ENCODE measurements around the gene HMCES.
"Not testable (repeated sequence)": the region's sequence is repeated elsewhere in the genome, so short reads cannot be mapped to it uniquely, and the experiment has no call there.

The HMCES gene

DNA sequence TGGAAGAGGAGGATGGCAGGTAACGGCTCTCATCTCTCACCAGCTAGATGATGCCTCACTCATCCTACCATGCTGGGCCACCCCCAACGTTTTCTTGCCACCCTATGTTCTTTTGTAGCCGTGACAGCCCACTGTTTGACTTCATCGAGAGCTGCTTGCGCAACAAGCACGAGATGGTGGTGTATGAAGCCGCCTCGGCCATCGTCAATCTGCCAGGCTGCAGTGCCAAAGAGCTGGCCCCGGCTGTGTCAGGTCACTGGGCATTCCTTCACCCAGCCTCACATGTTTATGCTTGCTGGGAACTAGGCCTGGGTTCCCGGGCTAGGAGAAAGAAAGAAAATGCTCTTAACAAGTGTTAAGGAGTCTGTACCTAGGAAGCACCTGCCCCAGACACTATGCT is 21.1 kb upstream of the HMCES start:
- no peak for DNase-seq (ENCODE audit: low read depth in 2 of 2)

DNA sequence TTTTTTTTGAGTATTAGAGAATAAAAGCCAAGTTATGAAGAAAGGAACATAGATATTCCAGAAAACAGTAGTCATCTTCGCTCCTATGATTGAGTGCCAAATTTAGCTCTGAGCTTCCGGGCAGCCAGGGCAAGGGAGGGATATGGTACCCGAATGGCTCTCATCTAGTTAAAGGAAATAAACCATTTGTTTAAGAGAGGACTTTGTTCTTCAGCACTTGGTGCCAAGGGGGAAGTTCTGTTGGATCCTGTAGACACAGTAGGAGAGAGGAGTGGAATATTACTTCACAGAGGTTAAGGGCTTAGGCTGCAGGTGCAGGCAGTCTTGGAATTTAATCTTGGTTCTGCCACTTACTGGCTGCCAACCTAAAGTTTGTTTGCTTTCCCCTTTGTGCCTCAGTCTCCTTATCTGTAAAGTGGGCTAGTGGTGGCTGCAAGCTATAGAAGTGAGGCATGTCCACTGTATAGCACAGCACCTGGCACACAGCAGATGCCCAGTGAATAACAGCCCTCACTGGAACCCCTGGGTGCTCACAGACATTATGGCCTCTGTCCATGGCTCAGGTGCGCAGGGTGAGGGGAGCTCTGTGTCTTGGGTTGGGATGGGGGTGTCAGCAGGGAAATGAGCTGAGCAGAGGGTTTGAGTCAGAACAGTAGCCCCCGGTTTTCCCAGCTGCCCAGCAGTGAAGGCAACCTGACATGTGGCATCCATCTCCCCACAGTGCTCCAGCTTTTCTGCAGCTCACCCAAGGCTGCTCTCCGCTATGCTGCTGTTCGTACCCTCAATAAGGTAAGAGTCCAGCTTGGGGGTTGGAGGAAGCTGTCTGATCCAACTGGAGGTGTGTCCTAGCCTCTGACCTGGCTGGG is 18.8 kb upstream of the HMCES start:
- no peak for DNase-seq (ENCODE audit: low read depth in 2 of 2)

DNA sequence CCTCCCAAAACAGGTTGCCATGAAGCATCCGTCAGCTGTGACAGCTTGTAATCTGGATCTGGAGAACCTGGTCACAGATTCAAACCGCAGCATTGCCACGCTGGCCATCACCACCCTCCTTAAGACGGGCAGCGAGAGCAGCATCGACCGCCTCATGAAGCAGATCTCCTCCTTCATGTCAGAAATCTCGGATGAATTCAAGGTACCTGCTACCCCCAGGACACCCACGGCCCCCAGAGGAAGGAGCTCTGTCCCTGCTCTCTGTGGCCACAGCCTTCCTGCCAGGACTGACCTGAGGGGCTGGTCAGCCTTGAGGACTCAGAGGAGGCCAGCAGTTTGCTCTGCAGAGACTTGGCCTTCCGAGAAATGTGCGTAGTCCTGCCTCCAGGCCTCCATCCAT is 18.1 kb upstream of the HMCES start:
- DNase-seq (ENCODE audit: low read depth in 2 of 2) = no peak

DNA sequence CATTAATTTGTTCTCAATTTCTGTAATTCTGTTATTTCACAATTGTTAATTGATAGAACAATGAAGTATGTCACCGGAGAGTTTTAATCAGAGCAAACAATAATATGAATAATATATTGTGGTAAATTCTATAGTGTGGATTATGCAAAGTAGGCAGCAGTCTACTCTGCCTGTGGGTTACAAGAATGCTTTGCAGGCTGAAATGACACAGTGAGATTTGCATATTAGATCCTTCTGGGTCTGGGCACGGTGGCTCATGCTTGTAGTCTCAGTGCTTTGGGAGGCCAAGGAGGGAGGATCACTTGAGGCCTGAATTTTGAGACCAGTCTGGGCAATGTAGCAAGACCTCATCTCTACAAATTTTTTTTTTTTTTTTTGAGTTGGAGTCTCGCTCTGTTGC is 16.8 kb upstream of the HMCES start:
- DNase-seq (ENCODE audit: low read depth in 2 of 2) = no peak

DNA sequence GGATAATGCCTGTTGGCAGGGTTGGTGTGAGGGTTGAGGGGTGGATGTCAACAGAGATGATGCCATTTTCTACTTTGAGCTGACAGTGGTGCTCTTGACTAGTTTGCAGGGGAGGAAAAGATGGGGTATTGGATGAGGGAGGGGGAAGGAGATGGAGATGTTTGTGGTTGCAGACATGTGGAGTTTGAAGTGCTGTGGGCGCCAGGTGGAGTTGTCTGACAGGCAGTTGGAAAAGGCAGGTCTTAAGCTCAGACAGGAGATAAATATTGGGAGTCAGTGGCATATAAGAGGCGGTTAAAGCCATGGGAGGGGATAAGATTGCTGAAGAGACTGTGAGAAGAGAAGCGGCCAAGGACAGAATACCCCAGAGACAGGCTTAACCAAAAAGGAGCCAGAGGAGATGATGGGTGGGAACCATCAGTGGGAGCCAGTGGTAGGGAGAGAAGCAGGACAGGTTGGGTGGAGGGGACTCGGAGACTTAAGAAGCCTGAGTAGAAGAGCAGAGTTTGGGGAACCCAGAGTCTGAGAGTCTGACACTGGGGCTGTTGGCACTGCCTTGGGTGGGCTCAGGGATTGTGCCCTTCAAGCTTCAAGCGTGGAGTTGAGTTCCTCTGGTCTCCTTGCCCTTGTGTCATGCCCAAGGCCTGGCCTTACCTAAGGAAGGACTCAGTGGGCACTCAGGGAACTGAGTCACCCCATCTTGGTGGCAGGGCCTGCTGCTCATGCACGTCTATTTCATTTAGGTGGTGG is 15.3 kb upstream of the HMCES start:
- DNase-seq (ENCODE audit: low read depth in 2 of 2) = no peak

DNA sequence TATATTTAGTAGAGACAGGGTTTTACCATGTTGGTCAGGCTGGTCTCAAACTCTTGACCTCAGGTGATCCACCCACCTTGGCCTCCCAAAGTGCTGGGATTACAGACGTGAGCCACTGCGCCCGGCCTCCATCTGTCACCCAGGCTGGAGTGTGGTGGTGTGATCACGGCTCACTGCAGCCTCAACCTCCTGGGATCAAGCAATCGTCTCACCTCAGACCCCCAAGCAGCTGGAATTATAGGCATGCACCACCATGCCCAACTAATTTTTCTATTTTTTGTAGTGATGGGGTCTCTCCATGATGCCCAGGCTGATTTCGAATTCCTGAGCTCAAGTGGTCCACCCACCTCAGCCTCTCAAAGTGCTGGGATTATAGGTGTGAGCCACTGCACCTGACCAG is 13.7 kb upstream of the HMCES start:
- not testable (repeated sequence) for DNase-seq (ENCODE audit: low read depth in 2 of 2)

DNA sequence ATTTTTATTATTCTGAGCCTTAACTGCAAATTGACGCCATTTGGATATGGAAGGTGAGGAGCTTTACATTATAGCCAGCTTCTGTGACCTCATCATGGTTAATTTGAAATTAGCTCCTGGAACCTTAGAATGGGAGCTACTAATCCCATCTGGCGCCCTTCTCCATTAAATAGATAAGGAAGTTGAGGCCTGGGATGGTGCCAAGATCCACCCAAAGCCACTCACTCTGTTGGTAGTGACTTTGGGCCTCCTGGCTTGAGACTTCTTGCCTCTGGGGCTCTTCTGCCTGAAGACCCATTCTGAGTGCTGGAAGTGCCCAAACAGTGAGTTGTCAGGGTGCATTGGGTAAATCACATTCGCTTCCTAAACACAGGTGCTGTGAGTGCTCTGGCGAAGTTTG is 12.0 kb upstream of the HMCES start:
- no peak for DNase-seq (ENCODE audit: low read depth in 2 of 2)

DNA sequence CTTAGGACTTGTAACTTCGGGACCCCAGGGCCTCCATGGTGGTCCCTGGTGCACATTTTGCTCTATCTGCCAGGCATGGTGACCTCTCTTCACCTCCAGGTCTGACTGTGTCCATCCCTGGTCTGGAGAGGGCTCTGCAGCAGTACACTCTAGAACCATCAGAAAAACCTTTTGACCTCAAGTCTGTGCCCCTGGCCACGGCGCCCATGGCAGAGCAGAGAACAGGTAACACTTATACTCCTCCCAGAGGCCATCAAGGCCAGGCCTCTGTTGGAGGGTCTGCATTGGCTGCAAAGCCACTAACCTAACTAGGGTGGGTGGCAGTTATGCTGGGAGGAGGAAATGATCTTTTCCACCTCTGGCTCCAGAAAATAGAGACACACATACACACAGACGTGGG is 10.3 kb upstream of the HMCES start:
- DNase-seq (ENCODE audit: low read depth in 2 of 2) = no peak

DNA sequence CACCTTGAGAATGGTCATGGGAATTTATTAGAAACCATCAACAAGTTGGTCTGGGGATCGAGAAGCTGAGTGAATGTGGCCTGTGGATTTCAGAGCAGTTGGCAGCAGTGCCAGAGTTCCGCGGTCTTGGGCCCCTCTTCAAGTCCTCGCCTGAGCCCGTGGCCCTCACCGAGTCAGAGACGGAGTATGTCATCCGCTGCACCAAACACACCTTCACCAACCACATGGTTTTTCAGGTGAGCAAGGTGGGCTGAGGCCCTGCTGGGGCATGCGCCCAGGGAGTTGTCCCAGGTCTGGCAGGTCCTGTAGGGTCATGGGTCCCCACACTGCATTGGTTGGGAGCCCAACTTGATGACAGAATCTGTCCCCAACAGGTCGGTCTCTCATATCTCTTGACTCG is 7.0 kb upstream of the HMCES start:
- no peak for DNase-seq (ENCODE audit: low read depth in 2 of 2)

DNA sequence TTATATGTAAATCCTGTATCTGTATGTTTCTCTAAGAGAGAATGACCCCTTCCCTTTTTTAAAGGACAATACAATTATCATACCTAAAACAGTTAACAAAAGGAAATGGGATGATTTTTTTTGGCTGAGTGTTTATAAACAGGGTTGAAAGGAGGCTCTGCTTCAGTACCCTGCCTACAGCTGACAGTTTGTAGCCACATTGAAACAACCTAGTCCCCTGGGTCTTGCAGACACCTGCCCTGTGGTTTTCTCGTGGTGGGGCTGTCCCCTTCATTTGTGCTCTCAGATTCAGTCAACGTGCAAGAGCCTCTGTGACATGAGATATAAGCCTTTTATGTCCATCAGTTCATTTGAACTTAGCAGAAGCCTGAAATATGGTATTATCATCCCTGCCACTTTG is 2.3 kb upstream of the HMCES start:
- no peak for DNase-seq (ENCODE audit: low read depth in 2 of 2)

DNA sequence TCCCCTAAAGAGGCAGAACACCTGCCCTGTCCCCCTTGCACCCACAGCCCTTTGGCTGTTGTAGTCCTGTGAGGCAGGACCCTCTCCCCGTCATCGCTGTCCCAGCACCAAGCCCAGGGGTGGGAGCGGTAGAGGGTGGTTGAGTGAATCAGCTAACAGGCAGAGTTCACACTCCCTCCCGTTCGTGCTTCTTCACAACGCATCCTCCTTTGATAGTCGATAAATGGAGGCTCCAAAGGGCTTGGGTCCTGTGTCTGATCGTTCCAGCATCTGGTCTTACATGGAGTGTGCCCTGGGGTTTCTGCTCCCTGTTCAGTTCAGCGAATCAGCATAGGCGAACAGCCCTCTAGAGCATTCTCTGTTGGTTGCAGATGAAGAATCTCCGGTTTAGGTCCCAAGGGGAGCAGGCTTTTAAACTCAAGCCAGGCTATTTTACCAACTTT is 820 bp upstream of the HMCES start:
- DNase-seq (ENCODE audit: low read depth in 2 of 2) = no peak

DNA sequence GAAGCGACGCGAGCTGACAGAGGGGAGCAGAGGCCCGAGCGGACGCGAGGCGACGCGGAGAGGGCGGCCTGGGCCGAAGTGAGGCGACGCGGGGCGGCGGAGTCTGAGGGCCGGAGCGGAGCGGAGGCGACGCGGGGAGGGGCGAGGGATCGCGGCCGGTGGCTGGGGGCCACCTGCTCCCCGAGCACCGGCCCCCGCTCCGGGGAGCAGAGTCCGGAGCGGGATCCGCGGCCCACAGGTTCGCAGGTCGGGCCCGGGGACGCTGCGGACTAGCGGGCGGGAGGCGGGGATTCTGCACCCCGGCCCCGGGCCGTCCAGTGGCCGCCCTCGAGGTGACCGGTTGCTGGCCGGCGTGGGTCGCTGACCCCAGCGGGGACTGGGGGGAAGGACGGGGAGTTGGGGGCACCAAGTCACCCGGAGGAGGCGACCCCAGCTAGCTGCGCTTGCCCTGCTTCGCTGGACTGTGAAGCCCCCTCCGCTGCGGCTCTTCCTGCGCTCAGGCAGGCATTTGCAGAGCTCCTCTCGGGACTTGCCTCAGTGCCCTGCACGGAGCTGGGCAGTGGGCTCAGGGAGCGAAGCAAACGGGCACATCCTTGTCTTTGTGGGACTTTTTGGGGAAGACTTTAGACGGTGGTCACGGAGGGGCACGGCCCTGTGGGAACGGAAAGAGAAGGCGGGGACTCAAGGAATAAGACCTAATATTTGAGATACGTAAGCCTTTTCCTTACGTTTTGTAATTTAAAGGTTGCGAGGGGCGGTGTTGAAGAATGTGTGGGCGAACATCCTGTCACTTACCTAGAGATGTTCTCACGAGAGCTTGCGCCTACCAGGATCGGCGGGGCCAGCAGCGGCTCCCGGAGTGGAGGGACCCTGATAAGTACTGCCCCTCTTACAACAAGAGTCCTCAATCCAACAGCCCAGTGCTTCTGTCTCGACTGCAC is 566 bp downstream of the HMCES start:
- peak; percentile 30 to 40 for DNase-seq (ENCODE audit: low read depth in 2 of 2)

DNA sequence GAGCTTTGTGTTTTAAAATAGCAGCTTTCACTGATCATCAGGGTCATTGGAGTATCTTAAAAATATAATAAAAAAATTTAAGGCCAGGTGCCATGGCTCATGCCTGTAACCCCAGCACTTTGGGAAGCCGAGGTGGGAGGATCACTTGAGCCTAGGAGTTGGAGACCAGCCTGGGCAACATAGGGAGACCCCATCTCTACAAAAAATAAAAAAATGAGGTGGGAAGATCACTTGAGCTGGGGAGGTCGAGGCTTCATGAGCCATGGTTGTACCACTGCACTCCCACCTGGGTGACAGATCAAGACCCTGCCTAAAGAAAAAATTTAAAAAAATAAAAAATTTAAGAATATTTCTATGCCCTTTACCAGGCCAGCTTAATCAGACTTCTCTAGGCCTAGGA is 1.5 kb downstream of the HMCES start:
- no peak for DNase-seq (ENCODE audit: low read depth in 2 of 2)

DNA sequence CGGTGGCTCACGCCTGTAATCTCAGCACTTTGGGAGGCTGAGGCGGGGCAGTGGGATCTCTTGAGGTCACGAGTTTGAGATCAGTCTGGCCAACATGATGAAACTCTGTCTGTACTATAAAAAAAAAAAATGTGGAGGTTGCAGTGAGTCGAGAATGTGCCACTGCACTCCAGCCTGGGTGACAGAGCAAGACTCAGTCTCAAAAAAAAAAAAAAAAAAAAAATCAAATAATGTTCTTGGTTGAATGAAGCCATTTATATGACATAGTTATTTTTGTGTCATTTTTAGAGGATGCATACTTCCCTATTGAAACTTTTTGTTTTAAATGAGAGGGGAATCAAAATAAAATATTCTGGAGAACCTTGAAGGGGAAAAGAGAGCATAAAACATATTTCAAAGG is 3.1 kb downstream of the HMCES start:
- no peak for DNase-seq (ENCODE audit: low read depth in 2 of 2)

DNA sequence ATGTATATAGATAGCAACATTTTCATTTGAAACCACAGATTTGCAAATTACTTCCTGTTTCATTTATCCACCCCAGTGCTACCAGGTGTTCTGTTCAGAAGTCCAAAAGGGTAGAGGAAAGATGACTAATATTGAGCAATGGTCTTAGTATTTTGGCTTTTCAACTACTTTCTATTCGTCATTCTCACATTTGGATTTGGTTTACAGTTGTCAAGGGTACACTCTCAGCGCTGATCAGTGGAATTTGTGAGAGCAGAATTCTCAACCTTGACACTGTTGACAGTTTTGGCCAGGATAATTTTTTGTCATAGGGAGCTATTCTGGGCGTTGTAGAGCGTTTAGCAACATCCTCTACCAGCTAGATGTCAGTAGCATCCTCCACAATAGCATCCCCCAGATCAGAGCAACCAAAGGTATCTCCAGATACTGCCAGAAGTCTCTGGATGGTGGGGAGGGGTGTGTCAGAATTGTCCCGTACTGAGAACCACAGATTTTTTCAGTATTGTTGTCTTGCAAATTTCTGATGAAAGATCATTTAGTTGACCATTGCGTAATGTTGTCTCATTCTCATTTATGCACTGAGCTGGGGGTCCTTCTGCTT is 4.2 kb downstream of the HMCES start:
- DNase-seq (ENCODE audit: low read depth in 2 of 2) = no peak

DNA sequence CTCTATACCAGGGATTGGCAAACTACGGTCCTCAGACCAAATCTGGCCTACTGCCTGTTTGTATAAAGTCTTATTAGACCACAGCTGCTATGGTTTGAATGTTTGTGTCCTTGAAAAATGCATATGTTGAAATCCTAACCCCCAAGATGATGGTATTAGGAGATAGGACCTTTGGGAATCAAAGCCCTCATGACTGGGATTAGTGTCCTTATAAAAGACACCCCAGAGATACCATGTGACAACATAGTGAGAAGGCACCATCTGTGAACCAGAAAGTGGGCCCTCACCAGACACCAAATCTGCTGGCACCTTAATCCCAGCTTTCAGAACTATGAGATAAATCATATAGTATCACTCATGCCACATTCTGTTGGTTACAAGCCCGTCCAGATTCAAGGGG is 7.4 kb downstream of the HMCES start:
- no peak for DNase-seq (ENCODE audit: low read depth in 2 of 2)

DNA sequence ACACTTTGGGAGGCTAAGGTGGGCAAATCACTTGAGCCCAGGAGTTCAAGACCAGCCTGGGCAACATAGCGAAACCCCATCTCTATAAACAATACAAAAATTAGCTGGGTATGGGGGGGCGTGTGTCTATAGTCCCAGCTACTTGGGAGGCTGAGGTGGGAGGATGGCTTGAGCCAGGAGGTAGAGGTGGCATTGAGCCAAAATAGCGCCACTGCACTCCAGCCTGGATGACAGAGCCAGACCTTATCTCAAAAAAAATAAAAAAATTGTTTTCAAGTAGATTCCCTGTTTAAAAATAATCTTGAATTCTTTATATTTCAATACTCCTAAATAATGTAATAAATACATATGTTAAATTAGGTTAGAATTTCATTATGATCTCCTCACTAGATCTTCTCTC is 9.8 kb downstream of the HMCES start:
- DNase-seq (ENCODE audit: low read depth in 2 of 2) = no peak

DNA sequence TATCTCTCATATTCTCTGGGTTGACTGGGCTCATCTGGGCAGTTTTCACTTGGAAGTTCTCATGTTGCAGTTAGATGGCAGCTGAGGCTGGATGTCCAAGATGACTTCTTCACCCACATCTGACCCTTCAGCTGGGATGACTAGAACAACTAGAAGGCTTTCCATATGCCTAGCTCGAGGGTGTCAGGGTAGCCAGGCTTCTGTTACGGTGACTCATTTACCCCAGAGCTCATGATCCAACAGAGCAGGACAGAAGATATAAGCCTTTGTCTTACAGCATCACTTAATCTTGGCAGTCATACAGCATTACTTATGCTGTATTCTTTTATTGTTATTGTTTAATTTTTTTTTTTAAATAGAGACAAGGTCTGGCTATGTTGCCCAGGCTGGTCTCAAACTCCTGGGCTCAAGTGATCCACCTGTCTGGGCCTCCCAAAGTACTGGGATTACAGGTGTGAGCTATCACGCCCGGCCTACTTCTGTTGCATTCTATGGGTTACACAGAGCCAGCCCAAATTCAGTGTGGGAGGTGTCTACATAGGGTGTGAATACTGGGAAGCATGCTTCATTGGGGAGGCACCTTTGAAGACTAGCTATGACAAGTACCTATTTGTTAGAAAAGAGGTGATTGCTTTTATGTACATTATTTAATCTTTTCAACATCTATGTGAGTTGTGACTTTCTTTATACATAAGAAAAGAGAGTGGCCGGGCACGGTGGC is 10.7 kb downstream of the HMCES start:
- no peak for DNase-seq (ENCODE audit: low read depth in 2 of 2)

DNA sequence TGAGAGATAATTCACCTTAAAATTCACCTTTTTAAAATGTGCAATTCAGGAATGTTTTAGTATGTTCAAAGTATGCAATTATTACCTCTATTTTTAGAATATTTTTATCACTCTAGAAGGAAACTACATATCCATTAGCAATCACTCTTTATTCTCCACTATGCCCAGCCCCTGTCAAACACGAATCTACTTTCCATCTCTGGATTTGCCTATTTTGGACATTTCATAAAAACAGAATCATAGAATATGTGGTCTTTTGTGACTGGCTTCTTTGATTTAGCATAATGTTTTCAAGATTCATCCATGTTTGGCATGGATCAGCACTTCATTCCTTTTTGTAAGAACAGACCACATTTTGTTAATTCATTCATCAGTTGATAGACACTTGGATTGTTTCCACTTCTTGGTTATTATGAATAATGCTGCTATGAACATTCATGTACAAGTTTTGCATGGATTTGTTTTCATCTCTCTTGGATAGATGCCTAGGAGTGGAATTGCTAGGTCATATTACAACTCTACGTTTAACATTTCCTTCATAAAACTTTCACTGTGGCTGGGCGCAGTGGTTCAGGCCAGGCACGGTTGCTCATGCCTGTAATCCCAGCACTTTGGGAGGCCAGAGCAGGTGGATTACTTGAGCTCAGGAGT is 12.7 kb downstream of the HMCES start:
- no peak for DNase-seq (ENCODE audit: low read depth in 2 of 2)

DNA sequence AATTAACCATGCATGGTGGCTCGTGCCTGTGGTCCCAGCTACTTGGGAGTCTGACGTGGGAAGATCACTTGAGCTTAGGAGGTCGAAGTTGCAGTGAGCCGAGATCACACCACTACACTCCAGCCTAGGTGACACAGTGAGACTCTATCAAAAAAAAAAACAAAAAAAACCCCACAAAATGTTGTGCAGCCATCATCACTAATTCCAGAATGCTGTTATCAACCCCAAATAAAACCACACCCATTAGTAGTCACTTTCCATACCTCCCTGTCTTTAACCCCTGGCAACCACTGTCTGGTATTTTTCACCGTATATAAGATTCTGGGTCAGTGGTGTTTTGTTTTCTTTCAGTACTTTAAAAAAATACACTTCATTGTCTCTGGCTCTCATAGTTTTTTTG is 16.6 kb downstream of the HMCES start:
- DNase-seq (ENCODE audit: low read depth in 2 of 2) = no peak

Measured in activated CD4-positive, alpha-beta T cell treated with anti-CD3 and anti-CD28 coated beads for 24 hours (primary cell).